ENCODE results near the gene MIXL1.

- no peak for TF ChIP-seq POLR2A (IDR thresholded peaks at IDR 0.05)
- TF ChIP-seq, protein P1, sequence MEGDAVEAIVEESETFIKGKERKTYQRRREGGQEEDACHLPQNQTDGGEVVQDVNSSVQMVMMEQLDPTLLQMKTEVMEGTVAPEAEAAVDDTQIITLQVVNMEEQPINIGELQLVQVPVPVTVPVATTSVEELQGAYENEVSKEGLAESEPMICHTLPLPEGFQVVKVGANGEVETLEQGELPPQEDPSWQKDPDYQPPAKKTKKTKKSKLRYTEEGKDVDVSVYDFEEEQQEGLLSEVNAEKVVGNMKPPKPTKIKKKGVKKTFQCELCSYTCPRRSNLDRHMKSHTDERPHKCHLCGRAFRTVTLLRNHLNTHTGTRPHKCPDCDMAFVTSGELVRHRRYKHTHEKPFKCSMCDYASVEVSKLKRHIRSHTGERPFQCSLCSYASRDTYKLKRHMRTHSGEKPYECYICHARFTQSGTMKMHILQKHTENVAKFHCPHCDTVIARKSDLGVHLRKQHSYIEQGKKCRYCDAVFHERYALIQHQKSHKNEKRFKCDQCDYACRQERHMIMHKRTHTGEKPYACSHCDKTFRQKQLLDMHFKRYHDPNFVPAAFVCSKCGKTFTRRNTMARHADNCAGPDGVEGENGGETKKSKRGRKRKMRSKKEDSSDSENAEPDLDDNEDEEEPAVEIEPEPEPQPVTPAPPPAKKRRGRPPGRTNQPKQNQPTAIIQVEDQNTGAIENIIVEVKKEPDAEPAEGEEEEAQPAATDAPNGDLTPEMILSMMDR (IDR thresholded peaks at IDR 0.05): no peak
These were observed 16.0 kb downstream of the MIXL1 start for GRCh38 chr1:226239421-226239820.

Measured in testis (tissue), 2 donors.